ENCODE data around the gene ZNF582.

ZNF582 gene

GRCh38 chr19:56351208-56351607, 42.1 kb downstream of the ZNF582 start:
- H3K4me2 ChIP-seq (ENCODE audit: low read depth, low read length), result no peak overlapping the region
- no peaks in the 10 kb centered on the region for H3K4me1 ChIP-seq (ENCODE audit: low read length)
- H3K9me2 ChIP-seq (replicated peaks; ENCODE audit: insufficient read depth, low read length), result no peaks in the 10 kb centered on the region
- no peak for DNase-seq
- H3K36me3 ChIP-seq (replicated peaks; ENCODE audit: insufficient read depth, low read length), result no peaks in the 10 kb centered on the region
- no peak overlapping the region for H2AFZ ChIP-seq (ENCODE audit: low read length)
- H3K9ac ChIP-seq (ENCODE audit: low read length), result no peak overlapping the region
- TF ChIP-seq EZH2phosphoT487 (IDR thresholded peaks at IDR 0.05; ENCODE audit: low read length), result no peak
- no peak for TF ChIP-seq EZH2 (optimal IDR thresholded peaks at IDR 0.05; ENCODE audit: low read depth, low read length)
- no peak for TF ChIP-seq CTCF (IDR thresholded peaks at IDR 0.05; ENCODE audit: low read length)
- H3K27me3 ChIP-seq (replicated peaks; ENCODE audit: insufficient read depth, low read length), result peaks cover 36% of the 10 kb centered on the region
- H3F3A ChIP-seq (ENCODE audit: insufficient read depth, low read length), result no peaks in the 10 kb centered on the region
- no peak overlapping the region for H3K4me3 ChIP-seq (ENCODE audit: low read length)
- no peak overlapping the region for H3K27ac ChIP-seq (ENCODE audit: low read length)
- H3K79me2 ChIP-seq (ENCODE audit: low read length), result no peaks in the 10 kb centered on the region
- no peaks in the 10 kb centered on the region for H3K9me3 ChIP-seq (replicated peaks; ENCODE audit: insufficient read depth, low read length)
- H4K20me1 ChIP-seq (ENCODE audit: insufficient read depth, low read length), result no peaks in the 10 kb centered on the region

GRCh38 chr19:56350416-56351045, 42.8 kb downstream of the ZNF582 start:
- peaks cover 43% of the 10 kb centered on the region for H3K27me3 ChIP-seq (replicated peaks; ENCODE audit: insufficient read depth, low read length)
- H2AFZ ChIP-seq (ENCODE audit: low read length), result no peak overlapping the region
- no peak overlapping the region for H3K9ac ChIP-seq (ENCODE audit: low read length)
- no peaks in the 10 kb centered on the region for H3K79me2 ChIP-seq (ENCODE audit: low read length)
- H4K20me1 ChIP-seq (ENCODE audit: insufficient read depth, low read length), result no peaks in the 10 kb centered on the region
- H3K9me3 ChIP-seq (replicated peaks; ENCODE audit: insufficient read depth, low read length), result no peaks in the 10 kb centered on the region
- H3K36me3 ChIP-seq (replicated peaks; ENCODE audit: insufficient read depth, low read length), result no peaks in the 10 kb centered on the region
- DNase-seq, result peak; percentile 63
- H3K4me3 ChIP-seq (ENCODE audit: low read length), result no peak overlapping the region
- no peaks in the 10 kb centered on the region for H3K4me1 ChIP-seq (ENCODE audit: low read length)
- no peaks in the 10 kb centered on the region for H3F3A ChIP-seq (ENCODE audit: insufficient read depth, low read length)
- no peaks in the 10 kb centered on the region for H3K9me2 ChIP-seq (replicated peaks; ENCODE audit: insufficient read depth, low read length)
- TF ChIP-seq CTCF (IDR thresholded peaks at IDR 0.05; ENCODE audit: low read length) (peak; percentile 79), EZH2 (optimal IDR thresholded peaks at IDR 0.05; ENCODE audit: low read depth, low read length) (no peak)
- H3K4me2 ChIP-seq (ENCODE audit: low read depth, low read length), result no peak overlapping the region
- H3K27ac ChIP-seq (ENCODE audit: low read length), result no peak overlapping the region

GRCh38 chr19:56348289-56348877, 45.0 kb downstream of the ZNF582 start:
- no peaks in the 10 kb centered on the region for H3K4me1 ChIP-seq (ENCODE audit: low read length)
- H3K27me3 ChIP-seq (replicated peaks; ENCODE audit: insufficient read depth, low read length), result peaks cover 45% of the 10 kb centered on the region
- no peak overlapping the region for H2AFZ ChIP-seq (ENCODE audit: low read length)
- H3K36me3 ChIP-seq (replicated peaks; ENCODE audit: insufficient read depth, low read length), result no peaks in the 10 kb centered on the region
- no peaks in the 10 kb centered on the region for H3F3A ChIP-seq (ENCODE audit: insufficient read depth, low read length)
- no peaks in the 10 kb centered on the region for H3K9me3 ChIP-seq (replicated peaks; ENCODE audit: insufficient read depth, low read length)
- DNase-seq, result peak; percentile 29
- TF ChIP-seq EZH2phosphoT487 (IDR thresholded peaks at IDR 0.05; ENCODE audit: low read length) (no peak), CTCF (IDR thresholded peaks at IDR 0.05; ENCODE audit: low read length) (peak; percentile 55)
- H3K27ac ChIP-seq (ENCODE audit: low read length), result no peak overlapping the region
- no peaks in the 10 kb centered on the region for H3K9me2 ChIP-seq (replicated peaks; ENCODE audit: insufficient read depth, low read length)
- no peak overlapping the region for H3K4me2 ChIP-seq (ENCODE audit: low read depth, low read length)
- no peak overlapping the region for H3K4me3 ChIP-seq (ENCODE audit: low read length)
- no peaks in the 10 kb centered on the region for H4K20me1 ChIP-seq (ENCODE audit: insufficient read depth, low read length)
- H3K9ac ChIP-seq (ENCODE audit: low read length), result no peak overlapping the region
- no peaks in the 10 kb centered on the region for H3K79me2 ChIP-seq (ENCODE audit: low read length)
